ENCODE data around the gene HIGD2A. TPM values are rescaled to one million over a fixed set of nuclear protein-coding genes. Genes with fewer than 3 reads are reported as not detected.
A peak's percentile ranks its signal among the peaks of the same experiment; 100 is the strongest.

The HIGD2A gene
- total and polyA plus RNA-seq, 10 of the 15 experiments (the other 5 are each of a cell fraction or from before 2014, with no cell fraction given), result 152 to 348 (median 194) TPM

GRCh38 chr5:176361437-176362232, 26.9 kb upstream of the HIGD2A start, which contains the start of gene KIAA1191 (continued):
- no peak for TF ChIP-seq BCLAF1 (IDR thresholded peaks at IDR 0.05)

- H2AFZ ChIP-seq (ENCODE audit: control insufficient read depth, low read depth, low read length), result peak overlapping the region; percentile 96
- ChIA-PET RAD21 (ENCODE audit: unreplicated experiment) (interaction anchor here (0.7 to 3.2 kb wide), 10 partner anchors 9 to 633 kb away, joined by 3 to 29 read pairs (median 4); partner anchors contain the start of genes HIGD2A, NOP16 and RNF44), CTCF (interaction anchor here (0.7 to 2.1 kb wide), 5 partner anchors 10 to 180 kb away, joined by 4 to 11 read pairs (median 4); partner anchors contain the start of genes HIGD2A and NOP16), POLR2A (interaction anchor here (0.6 to 3.2 kb wide), 4 partner anchors 10 to 174 kb away, joined by 3 to 41 read pairs (median 11); partner anchors contain the start of genes FAF2, NOP16 and RNF44), SMC1A (ENCODE audit: uncharacterized antibody, unreplicated experiment) (interaction anchor here (0.9 to 3.2 kb wide), 5 partner anchors 9 to 27 kb away, joined by 3 to 36 read pairs (median 7); partner anchors contain the start of gene NOP16)
- WGBS (ENCODE audit: insufficient coverage, insufficient replicate concordance, low lambda C conversion rate, missing lambda C conversion rate), result 11% methylated on average over 8 of the region's 8 CpGs
- ATAC-seq (peak; percentile 12), DNase-seq (ENCODE audit: low read depth, low spot score) (no peak), FAIRE-seq (no peak)
- no peaks in the 10 kb centered on the region for H4K20me1 ChIP-seq (ENCODE audit: control insufficient read depth, insufficient read depth)
- peaks cover 31% of the 10 kb centered on the region for H3K79me2 ChIP-seq (ENCODE audit: control insufficient read depth, insufficient read depth, low read length)
- peak overlapping the region; percentile 46; the same call in 1 of the 2 replicates for H3K9ac ChIP-seq (ENCODE audit: control insufficient read depth, insufficient read depth, low read length)
- TF ChIP-seq PAX8 (IDR thresholded peaks at IDR 0.05) (no peak), NR2C1 (IDR thresholded peaks at IDR 0.05) (no peak), SPI1 (IDR thresholded peaks at IDR 0.05; ENCODE audit: borderline replicate concordance, insufficient read depth, low read depth, low read length) (peak; percentile 36; the same call in 1 of the 2 replicates), HDAC2 (IDR thresholded peaks at IDR 0.05) (no peak), SREBF1 (IDR thresholded peaks at IDR 0.05; ENCODE audit: low read length) (no peak)
- H3K36me3 ChIP-seq (ENCODE audit: control insufficient read depth in 2 of 2, insufficient read depth in 2 of 2, low read length in 1 of 2), result no peaks in the 10 kb centered on the region
- H3K4me1 ChIP-seq (ENCODE audit: control insufficient read depth, insufficient read depth, low read length), result no peaks in the 10 kb centered on the region; the same call in 1 of the 2 replicates
- no TSS peak for BruUV-seq (replicated peaks)
- intact Hi-C loops (cut with micrococcal nuclease; ENCODE audit: unreplicated experiment) (no loop called here), in situ Hi-C loops (cut with MboI) (no loop called here)
- peak overlapping the region; percentile 86 for H3K4me2 ChIP-seq (ENCODE audit: control insufficient read depth, insufficient read depth)
- no peak overlapping the region for H3K27ac ChIP-seq (ENCODE audit: control insufficient read depth, insufficient read depth)
- no peaks in the 10 kb centered on the region for H3K27me3 ChIP-seq (replicated peaks in 1 of 2; ENCODE audit: control insufficient read depth in 2 of 2, insufficient read depth in 2 of 2, low read length in 1 of 2)
- no peaks in the 10 kb centered on the region for H3K9me3 ChIP-seq (replicated peaks; ENCODE audit: control insufficient read depth, insufficient read depth, low read length)
- H3K4me3 ChIP-seq, result peak overlapping the region; percentile 85
Observed at GRCh38 chr5:176362233-176362490, 26.4 kb upstream of the HIGD2A start.
